GM18873 (cell line): ENCODE data around the gene RASGEF1C.
"Not testable (repeated sequence)": the region's sequence is repeated elsewhere in the genome, so short reads cannot be mapped to it uniquely, and the experiment has no call there.

Experiments
- ATAC-seq: cut with Tn5 transposase; IDR thresholded peaks from one replicate; pipeline ENCODE4 v1.9.1; 2021; ENCODE audit warnings: mild to moderate bottlenecking, moderate library complexity, moderate number of reproducible peaks; ENCODE audit not compliant: unreplicated experiment, low FRiP score

Gene RASGEF1C

DNA sequence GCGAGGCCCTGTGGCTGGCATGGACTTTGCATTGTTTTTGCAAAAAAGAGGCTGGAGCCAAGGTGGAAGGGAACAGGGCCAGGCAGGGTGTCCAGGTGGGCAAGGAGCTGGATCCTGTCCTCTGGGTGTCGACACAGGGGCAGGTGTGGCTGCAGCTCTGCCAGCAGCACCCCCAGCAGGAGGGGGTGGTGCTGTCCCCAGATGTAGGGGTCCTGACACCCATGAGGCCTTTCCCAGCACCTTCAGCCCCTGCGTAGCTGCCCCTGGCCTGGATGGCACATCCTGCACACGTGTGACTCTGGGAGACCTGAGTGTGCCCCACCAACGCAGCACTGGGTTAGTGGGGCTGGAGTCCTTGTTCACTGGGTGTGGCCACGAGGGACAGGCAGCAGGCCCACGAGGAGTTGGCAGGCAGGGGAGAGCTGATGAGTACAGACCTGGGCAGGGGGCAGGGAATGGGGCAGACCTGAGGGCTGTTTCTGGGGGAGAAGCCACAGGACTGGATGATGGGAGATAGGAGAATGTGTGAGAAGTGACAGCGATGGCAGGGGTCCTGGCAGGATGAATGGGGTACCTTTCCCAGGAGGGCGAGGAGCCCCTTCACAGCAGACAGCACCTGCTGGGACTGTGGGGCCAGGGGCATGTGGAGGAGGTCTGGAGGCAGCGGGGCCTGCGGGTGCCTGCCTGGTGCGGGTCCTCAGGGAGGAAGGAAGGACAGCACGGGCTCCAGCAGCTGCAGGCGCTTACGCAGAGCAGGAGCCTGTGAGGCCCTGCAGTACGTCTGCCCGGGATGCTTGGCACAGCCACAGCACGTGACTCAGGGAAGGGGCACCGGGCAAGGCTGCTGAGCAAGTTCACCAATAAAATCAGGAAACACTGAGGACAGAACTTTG, 3.6 kb upstream of the RASGEF1C start:
- no peak for ATAC-seq

- no peak for ATAC-seq
Measured at GRCh38 chr5:180211761-180212035, 2.7 kb upstream of the RASGEF1C start.

GRCh38 chr5:180210961-180211760, 2.1 kb upstream of the RASGEF1C start:
- ATAC-seq: no peak

DNA sequence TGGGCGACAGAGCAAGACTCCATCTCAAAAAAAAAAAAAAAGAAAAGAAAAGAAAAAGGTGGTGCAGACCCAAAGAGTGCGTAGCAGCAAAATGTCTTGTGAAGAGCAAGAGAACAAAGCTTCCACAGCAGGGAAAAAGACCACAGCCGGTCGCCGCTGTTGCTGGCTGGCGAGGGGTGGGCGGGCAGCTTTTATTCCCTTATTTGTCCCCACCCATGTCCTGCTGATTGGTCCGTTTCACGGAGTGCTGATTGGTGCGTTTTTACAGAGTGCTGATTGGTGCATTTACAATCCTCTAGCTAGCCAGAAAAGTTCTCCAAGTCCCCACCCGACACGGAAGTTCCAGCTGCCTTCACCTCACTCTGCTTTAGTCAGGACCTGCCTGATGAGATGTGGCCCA, 1.1 kb upstream of the RASGEF1C start:
- not testable (repeated sequence) for ATAC-seq

DNA sequence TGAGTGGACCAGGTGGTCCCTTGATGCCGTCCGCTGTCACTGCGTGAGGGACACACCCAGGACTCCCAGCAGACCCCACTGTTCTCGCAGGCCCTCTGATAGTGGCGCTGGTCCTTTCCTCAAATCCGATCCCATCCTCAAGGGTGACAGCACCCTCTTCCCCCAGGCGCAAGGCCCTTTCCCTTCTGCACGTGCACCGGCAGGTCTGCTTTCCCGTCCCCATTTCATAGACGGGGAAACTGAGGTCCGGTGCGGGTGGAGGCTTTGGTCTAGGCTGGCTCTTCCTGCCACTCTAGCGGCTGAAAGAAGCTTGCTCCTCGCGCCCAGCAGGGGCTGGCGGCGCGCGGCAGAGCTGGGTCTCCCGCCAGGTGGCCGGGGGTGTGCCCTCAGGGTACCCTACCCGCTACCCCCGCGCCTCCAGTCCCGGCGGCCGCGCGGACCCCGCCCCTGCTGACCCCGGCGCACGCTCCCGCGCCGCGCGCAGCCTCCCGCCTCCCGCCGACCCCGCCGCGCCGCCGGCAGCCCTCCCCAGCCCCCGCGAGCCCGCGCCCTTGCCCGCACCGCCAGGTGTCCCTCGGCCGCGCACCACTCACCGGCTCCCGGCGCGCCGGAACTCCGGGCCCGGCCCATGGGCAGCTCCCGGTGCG, 453 bp downstream of the RASGEF1C start:
- ATAC-seq: no peak

GRCh38 chr5:180208038-180208434, 975 bp downstream of the RASGEF1C start:
- no peak for ATAC-seq

- ATAC-seq: no peak
Measured at GRCh38 chr5:180207593-180207992, 1.4 kb downstream of the RASGEF1C start.

DNA sequence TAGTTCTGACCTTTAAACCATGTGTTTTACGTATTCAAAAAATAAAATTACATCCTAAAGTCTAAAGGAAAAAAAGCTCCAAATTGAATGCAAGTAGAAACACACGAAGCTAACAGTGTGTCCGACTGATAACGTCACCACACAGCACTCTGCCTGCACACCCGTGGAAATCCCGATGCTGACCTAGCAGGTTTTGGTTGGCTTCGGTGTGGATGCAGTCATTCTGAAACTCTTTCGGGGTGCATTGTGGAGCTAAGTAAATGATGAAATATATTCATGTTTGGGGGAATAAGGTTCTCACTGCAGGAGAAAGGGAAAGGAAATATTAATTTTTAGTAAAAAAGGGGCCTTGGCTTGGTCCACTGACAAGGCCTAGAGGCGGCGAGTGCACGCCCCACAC, 2.0 kb downstream of the RASGEF1C start:
- ATAC-seq: no peak

GRCh38 chr5:180205916-180206315, 3.1 kb downstream of the RASGEF1C start:
- no peak for ATAC-seq

- no peak for ATAC-seq
Measured at GRCh38 chr5:180204276-180204819, 4.7 kb downstream of the RASGEF1C start.

DNA sequence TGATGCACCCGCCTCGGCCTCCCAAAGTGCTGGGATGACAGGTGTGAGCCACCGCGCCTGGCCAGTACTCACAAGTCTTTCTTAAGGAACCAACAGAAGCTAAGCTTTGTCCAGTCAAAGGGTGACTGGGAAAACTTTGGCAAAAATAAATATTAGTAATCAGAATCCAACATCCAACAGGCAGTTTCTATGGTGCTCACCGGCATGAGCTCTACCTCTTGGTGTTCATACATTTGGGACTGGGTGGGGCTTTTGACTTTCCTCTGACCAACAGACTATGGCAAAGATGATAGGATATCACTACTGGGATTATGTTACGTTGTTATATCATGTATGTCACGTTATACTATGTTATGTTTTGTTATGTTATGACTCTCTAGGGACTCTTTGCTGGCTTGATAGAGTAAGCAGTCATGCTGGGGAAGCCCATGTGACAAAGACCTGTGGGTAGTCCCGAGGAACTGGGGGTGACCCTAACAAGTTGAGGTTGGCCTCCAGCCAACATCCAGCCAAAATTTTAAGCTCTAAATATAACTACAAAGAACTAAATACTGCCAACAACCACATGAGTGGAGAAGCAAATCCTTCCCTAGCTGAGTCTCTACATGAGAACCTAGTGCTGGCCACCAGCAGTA, 6.0 kb downstream of the RASGEF1C start:
- no peak for ATAC-seq

- ATAC-seq: no peak
Measured at GRCh38 chr5:180201051-180201987, 7.7 kb downstream of the RASGEF1C start.

DNA sequence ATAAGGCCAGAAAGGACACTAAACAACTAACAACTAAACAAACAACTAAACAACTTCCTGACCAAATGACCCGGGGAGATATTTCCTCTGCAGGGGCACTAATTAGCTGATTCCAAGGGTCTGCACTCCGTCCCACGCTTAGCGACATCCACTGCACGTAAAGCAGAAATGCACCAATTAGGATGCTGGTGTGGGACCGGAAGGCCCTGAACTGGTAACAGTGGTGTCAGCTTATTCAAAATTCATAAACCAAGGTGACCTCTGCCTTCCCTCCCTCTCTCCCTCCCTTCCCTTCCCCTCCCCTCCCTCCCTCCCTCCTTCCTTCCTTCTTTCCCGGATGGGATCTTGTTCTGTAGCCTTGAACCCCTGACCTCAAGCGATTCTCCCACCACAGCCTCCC, 9.6 kb downstream of the RASGEF1C start:
- ATAC-seq: no peak

DNA sequence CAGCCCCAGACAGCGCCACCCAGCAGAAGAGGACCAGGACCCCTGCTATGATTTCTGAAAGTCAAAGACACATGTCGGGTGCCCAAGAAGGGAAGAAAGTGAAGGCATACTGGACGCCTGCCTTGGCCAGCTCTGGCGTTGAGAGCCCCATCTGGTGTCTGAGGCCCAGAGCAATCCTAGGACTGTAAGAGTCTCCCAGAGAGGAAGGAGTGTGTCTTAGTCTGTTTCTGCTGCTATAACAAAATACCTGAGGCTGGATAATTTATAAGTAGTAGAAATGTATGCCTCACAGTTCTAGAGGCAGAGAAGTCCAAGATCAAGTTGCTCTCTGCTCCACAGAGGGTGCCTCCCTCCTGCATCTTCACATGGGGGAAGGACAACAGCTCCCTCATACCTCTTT, 10.8 kb downstream of the RASGEF1C start:
- ATAC-seq: no peak

DNA sequence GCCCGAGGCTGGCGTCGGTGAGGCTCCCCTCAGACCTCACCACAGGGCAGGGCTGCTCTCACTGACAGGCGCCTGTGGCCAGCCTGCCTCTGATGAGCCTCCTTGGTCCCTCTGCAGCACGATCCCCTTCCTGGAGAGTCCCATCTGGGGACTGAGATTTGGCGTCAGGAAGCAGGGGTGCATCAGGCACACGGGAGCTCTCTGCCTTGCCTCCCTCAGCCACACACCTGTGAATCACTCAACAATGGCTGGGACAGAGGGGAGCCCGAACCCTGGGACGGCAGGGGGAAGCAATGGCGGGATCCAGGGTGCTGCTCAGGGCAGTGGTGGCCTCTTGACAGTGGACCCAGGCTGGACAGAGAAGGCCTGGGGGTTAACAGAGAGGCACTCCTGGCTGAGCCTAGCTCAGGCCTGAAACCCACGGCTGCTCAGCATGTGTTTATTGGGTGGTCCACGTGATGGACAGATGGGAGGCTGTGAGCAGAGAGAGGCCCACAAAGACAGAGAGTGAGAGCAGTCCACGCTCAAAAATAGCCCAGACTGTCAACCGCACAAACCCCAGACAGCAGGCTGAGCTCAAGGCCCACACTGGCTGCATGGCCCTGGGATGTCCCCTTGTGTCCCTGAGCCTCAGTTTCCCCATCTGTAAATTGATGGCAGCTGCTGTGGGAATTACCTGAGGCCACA, 11.9 kb downstream of the RASGEF1C start:
- ATAC-seq: no peak

DNA sequence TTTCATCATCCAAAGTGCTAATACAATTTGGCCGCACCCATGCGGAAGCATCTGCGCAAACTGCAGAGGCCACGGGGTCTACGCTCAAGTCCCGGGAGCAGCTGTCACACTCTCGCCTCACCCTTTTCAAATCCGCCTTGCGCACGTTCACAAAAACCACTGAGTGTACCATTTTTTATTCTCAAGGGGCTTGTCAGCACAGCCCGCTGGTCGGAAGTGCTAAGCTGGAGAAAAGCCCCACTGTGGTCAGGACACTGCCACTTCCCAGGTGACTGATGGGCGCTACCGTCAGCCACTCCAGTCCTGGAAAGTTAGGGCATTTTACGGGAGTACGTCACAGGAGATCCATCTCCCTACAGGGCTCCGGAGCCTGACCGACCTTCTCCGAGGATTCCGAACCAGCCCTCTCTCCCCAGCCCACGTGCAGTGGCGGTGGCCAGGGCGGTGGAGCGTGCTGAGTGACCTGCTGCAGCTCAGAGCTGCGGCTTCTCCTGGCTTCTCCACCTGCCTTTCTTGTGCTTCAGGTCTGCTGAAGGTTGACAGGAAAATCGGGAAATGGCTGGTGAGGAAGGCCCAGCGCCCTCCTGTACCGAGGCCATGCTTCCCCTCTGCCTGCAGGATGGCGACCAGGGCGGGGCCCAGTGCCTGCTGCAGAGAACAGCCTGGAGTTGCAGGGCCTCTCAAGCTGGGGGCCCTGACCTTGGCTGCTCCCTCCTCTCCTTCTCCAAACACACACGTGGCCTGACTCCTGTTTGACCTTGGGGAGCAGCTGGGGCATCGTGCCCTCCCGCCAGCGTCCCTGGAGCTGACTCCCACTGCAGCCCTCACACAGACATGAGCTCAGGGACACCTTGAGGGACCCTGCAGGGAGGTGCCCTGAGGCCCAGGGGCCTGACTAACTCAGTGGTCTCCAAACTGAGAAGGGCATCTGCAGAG, 14.3 kb downstream of the RASGEF1C start:
- no peak for ATAC-seq

DNA sequence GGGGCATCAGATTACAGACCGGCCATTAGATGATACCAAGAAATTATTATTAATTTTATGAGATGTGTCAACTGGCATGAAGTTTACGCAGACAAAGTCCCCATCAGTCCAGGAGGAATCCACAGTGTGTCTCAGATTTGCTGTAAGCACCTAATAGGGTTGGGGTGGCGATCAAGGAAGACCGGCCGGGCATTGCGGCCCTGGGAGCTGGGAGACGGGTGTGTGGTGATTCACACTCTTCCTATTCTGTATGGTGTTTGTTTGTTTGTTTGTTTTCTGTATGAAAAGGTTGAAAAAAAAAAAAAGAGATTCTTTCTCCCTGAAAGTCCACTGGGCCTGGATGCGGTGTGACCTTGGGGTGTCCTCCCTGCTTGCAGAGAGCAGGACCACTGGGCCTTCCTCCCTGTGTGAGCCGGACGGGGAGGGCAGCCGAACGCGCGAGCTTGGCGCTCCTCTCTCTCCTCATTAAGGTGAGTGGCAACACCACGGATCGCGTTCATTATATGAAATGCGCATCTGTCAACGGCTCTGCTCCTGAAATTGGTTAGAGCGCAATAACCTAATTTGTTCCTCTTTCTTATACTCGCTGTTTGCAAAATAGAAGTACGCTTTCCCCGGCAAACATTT, 15.1 kb downstream of the RASGEF1C start:
- ATAC-seq: no peak
